NCI-H510A (cell line): Measurements from ENCODE around the gene PCYOX1L.

Source experiments
- DNase-seq: peaks from one replicate; lab custom pipeline; 2025; lab: John Stamatoyannopoulos, UW

The PCYOX1L gene

GRCh38 chr5:149407323-149408251 is 49.7 kb downstream of the PCYOX1L start:
- DNase-seq: no peak

- DNase-seq: no peak
These were observed 50.6 kb downstream of the PCYOX1L start for GRCh38 chr5:149408252-149409099.

- DNase-seq: no peak
These were observed 51.6 kb downstream of the PCYOX1L start for GRCh38 chr5:149409268-149409948.

- no peak for DNase-seq
These were observed 52.2 kb downstream of the PCYOX1L start for GRCh38 chr5:149410071-149410470.

- no peak for DNase-seq
These were observed 53.0 kb downstream of the PCYOX1L start for GRCh38 chr5:149410721-149411432.

GRCh38 chr5:149411738-149412519 is 54.1 kb downstream of the PCYOX1L start:
- no peak for DNase-seq

GRCh38 chr5:149412783-149413476 is 55.1 kb downstream of the PCYOX1L start:
- DNase-seq: no peak

GRCh38 chr5:149413477-149414210 is 55.8 kb downstream of the PCYOX1L start:
- DNase-seq: no peak

- DNase-seq: no peak
These were observed 56.7 kb downstream of the PCYOX1L start for GRCh38 chr5:149414405-149415065.

GRCh38 chr5:149415066-149415967 is 57.5 kb downstream of the PCYOX1L start:
- no peak for DNase-seq

GRCh38 chr5:149416987-149417710 is 59.3 kb downstream of the PCYOX1L start:
- DNase-seq: no peak

GRCh38 chr5:149417711-149418368 is 60.0 kb downstream of the PCYOX1L start:
- DNase-seq: no peak

GRCh38 chr5:149418910-149419531 is 61.2 kb downstream of the PCYOX1L start:
- DNase-seq: no peak
